CD4-positive, alpha-beta T cell (primary cell): Measurements from ENCODE around the gene WDR5. TPM values are rescaled to one million over a fixed set of nuclear protein-coding genes. Genes with fewer than 3 reads are reported as not detected.
"Not testable (repeated sequence)": the region's sequence is repeated elsewhere in the genome, so short reads cannot be mapped to it uniquely, and the experiment has no call there.

Experiments
- ATAC-seq: fragments of 200-7000 bp; cut with Tn5 transposase; one replicate; pipeline ENCODE4 v1.10.0; 2022; ENCODE audit warnings: mild to moderate bottlenecking; ENCODE audit not compliant: poor library complexity
- CTCF ChIA-PET: fragments of 350-600 bp; sonication (Branson Sonifier 250); formaldehyde crosslinking; loops from one replicate; lab custom pipeline; 2021; ENCODE audit warnings: antibody characterized with exemption, inconsistent platforms; lab: Charles Lee
- POLR2A ChIA-PET: fragments of 350-600 bp; sonication (Branson Sonifier 250); formaldehyde crosslinking; loops from one replicate; lab custom pipeline; 2021; ENCODE audit warnings: antibody characterized with exemption, inconsistent platforms; lab: Charles Lee
- DNase-seq, 14 experiments: peaks; one replicate each; pipeline ENCODE4 v3.0.0-alpha.2; 2013 to 2020; ENCODE audit warnings: mixed read lengths in 2 of 14
- H3K27ac ChIP-seq, 2 donors: one replicate each; pipeline versions ENCODE4 v1.5.1 to v1.7.0; 2013; ENCODE audit warnings: low read length in 2 of 2, low read depth in 1 of 2, mild to moderate bottlenecking in 1 of 2
- H3K27me3 ChIP-seq, 2 experiments: 1 replicate in 1 of 2; 2 replicates in 1 of 2; pipeline versions ENCODE4 v1.6.1 to v1.7.0; 2013; ENCODE audit warnings: low read length in 2 of 2, control low read depth in 1 of 2, mild to moderate bottlenecking in 1 of 2, moderate library complexity in 1 of 2; ENCODE audit not compliant: insufficient read depth in 2 of 2, control insufficient read depth in 1 of 2
- H3K36me3 ChIP-seq: one replicate; pipeline ENCODE4 v1.6.1; 2013; ENCODE audit warnings: low read length, control low read depth; ENCODE audit not compliant: insufficient read depth
- H3K4me1 ChIP-seq: one replicate; pipeline ENCODE4 v1.6.1; 2013; ENCODE audit warnings: low read length, control low read depth; ENCODE audit not compliant: insufficient read depth
- H3K4me3 ChIP-seq: one replicate; pipeline ENCODE4 v1.5.1; 2013; ENCODE audit warnings: mild to moderate bottlenecking, low read length, moderate library complexity
- H3K9me3 ChIP-seq, 2 experiments: 1 replicate in 1 of 2; 2 replicates in 1 of 2; pipeline versions ENCODE4 v1.6.1 to v1.7.0; 2013; ENCODE audit warnings: low read length in 2 of 2, mild to moderate bottlenecking in 2 of 2, control low read depth in 1 of 2, moderate library complexity in 1 of 2; ENCODE audit not compliant: control insufficient read depth in 1 of 2, insufficient read depth in 1 of 2
- H3K27ac Mint-ChIP-seq: one replicate; pipeline ENCODE4 v1.8.0; 2020; ENCODE audit warnings: mixed read lengths
- H3K27me3 Mint-ChIP-seq: one replicate; pipeline ENCODE4 v1.8.0; 2021; ENCODE audit warnings: mixed read lengths
- H3K36me3 Mint-ChIP-seq: one replicate; pipeline ENCODE4 v1.8.0; 2021; ENCODE audit warnings: low read depth, mixed read lengths
- H3K4me1 Mint-ChIP-seq: one replicate; pipeline ENCODE4 v1.8.0; 2021; ENCODE audit warnings: low read depth, mixed read lengths
- H3K4me3 Mint-ChIP-seq: one replicate; pipeline ENCODE4 v1.8.0; 2020; ENCODE audit warnings: mild to moderate bottlenecking, mixed read lengths
- H3K9me3 Mint-ChIP-seq: one replicate; pipeline ENCODE4 v1.8.0; 2020; ENCODE audit warnings: mixed read lengths
- CTCF ChIP-seq: fragments of 200-600 bp; IDR thresholded peaks from one replicate; pipeline ENCODE4 v1.8.0; 2022; ENCODE audit warnings: antibody characterized with exemption, mild to moderate bottlenecking
- intact Hi-C, 2 experiments: fragments of 100-400 bp; cut with DNase I in 1 of 2; cut with micrococcal nuclease in 1 of 2; formaldehyde crosslinking; loops; one replicate each; pipeline versions ENCODE4 v1.15.1 to v1.9.0; 2023 to 2025; cut with DNase I, micrococcal nuclease
- total RNA-seq, 174 experiments: library from RNA in 2 of 174; stranded (reverse) in 2 of 174; gene quantifications; one replicate each; pipeline ENCODE4 v1.2.3 and lab custom pipeline; 2021 to 2026

The WDR5 gene
- total RNA-seq, 2 experiments from 2014 or later: 14.9 to 16.9 TPM

DNA sequence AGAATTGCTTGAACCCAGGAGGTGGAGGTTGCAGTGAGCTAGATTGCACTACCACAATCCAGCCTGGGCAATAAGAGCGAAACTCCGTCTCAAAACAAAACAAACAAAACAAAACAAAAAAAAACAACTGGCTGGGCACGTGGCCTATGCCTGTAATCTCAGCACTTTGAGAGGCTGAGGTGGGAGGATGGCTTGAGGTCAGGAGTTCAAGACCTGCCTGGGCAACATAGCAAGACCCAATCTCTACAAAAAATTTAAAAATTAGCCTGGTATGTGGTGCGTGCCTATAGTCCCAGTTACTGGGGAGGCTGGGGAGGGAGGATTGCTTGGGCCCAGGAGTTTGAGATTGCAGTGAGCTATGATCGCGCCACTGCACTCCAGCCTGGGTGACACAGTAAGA lies 23.3 kb upstream of the WDR5 start:
- no peak for DNase-seq
- intact Hi-C loops: no loop called here
- Histone ChIP-seq H3K36me3 (no peaks in the 10 kb centered on the region), H3K27me3 (no peaks in the 10 kb centered on the region), H3K27ac (no peak overlapping the region), H3K4me1 (no peaks in the 10 kb centered on the region), H3K4me3 (no peak overlapping the region), H3K9me3 (no peaks in the 10 kb centered on the region)
- H3K4me3 Mint-ChIP-seq: no peak overlapping the region
- CTCF ChIA-PET: no interaction called here
- POLR2A ChIA-PET: no interaction called here
- ATAC-seq: no peak
- no peaks in the 10 kb centered on the region for H3K27me3 Mint-ChIP-seq
- H3K9me3 Mint-ChIP-seq: no peaks in the 10 kb centered on the region
- H3K4me1 Mint-ChIP-seq: no peaks in the 10 kb centered on the region
- H3K36me3 Mint-ChIP-seq: no peaks in the 10 kb centered on the region
- no peak for TF ChIP-seq CTCF
- no peak overlapping the region for H3K27ac Mint-ChIP-seq

DNA sequence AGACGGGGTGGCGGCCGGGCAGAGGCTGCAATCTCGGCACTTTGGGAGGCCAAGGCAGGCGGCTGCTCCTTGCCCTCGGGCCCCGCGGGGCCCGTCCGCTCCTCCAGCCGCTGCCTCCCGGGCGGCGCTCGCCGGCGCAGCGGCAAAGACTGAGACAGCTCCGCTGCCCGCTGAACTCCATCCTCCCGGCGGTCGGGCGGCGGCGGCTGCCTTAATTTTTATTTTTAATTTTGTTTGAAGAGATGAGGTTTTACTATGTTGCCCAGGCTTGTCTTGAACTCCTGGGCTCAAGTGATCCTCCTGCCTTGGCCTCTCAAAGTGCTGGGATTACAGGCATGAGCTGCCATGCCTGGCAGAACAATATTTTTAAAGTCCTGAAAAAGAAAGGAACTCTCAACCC lies 16.9 kb upstream of the WDR5 start:
- DNase-seq, intact Hi-C loops, H3K27ac Mint-ChIP-seq, H3K36me3 Mint-ChIP-seq, H3K4me3 ChIP-seq, H3K27me3 Mint-ChIP-seq, POLR2A ChIA-PET, H3K4me3 Mint-ChIP-seq, H3K27me3 ChIP-seq, H3K36me3 ChIP-seq, H3K4me1 ChIP-seq, H3K9me3 ChIP-seq, H3K9me3 Mint-ChIP-seq, H3K4me1 Mint-ChIP-seq, ATAC-seq, H3K27ac ChIP-seq, CTCF ChIA-PET: not testable (repeated sequence)

GRCh38 chr9:134123764-134124128 lies 12.1 kb upstream of the WDR5 start:
- Mint-ChIP-seq H3K27ac (no peak overlapping the region), H3K36me3 (no peaks in the 10 kb centered on the region), H3K27me3 (no peaks in the 10 kb centered on the region), H3K9me3 (no peaks in the 10 kb centered on the region), H3K4me1 (no peaks in the 10 kb centered on the region), H3K4me3 (no peak overlapping the region)
- CTCF ChIA-PET: no interaction called here
- ATAC-seq: no peak
- DNase-seq: no peak
- POLR2A ChIA-PET: no interaction called here
- H3K9me3 ChIP-seq: no peaks in the 10 kb centered on the region
- no peaks in the 10 kb centered on the region for H3K4me1 ChIP-seq
- H3K27ac ChIP-seq: no peak overlapping the region
- intact Hi-C loops: no loop called here
- H3K4me3 ChIP-seq: no peak overlapping the region
- TF ChIP-seq CTCF: no peak
- H3K36me3 ChIP-seq: no peaks in the 10 kb centered on the region
- no peaks in the 10 kb centered on the region for H3K27me3 ChIP-seq

DNA sequence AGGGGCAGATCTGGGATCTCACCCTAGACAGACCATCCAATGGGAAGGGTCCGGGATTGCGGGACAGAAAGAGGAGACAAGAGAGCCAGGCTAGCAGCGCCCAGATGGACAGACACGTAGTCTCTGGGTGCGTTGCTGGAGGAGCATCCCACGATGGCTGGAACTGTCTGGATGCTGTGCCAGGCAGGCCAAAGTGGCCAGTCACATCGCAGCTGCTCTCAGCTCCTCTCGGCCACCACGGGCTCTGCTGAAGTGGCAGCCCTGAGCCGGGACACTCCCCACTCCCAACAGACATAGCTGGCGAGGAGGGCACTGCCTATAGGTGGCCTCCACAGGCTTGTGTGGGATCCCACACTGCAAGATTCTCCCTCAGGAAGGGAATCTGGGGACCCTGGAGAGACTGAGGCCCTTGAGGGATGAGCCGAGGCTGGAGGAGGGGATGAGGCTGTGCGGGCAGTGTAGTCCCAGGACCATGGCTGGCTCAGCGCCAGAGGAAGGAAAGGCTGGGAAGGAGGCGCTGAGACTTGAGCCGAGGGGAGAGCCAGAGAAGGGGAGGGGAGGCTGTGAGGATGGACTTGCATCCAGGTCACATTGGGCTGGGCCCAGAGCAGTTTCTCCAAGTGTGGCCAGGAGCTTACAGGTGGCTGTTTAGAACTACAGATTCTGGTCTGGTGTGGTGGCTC lies 10.3 kb upstream of the WDR5 start:
- Histone ChIP-seq H3K4me3 (no peak overlapping the region), H3K36me3 (no peaks in the 10 kb centered on the region), H3K27me3 (no peaks in the 10 kb centered on the region), H3K27ac (no peak overlapping the region), H3K9me3 (no peaks in the 10 kb centered on the region), H3K4me1 (no peaks in the 10 kb centered on the region)
- DNase-seq: no peak
- ChIA-PET CTCF (no interaction called here), POLR2A (no interaction called here)
- Mint-ChIP-seq H3K4me3 (no peak overlapping the region), H3K9me3 (no peaks in the 10 kb centered on the region), H3K27ac (no peak overlapping the region), H3K27me3 (no peaks in the 10 kb centered on the region), H3K4me1 (no peaks in the 10 kb centered on the region), H3K36me3 (no peaks in the 10 kb centered on the region)
- intact Hi-C loops: no loop called here
- no peak for ATAC-seq
- no peak for TF ChIP-seq CTCF
